Epithelial cell of esophagus (primary cell): ENCODE results near the gene RFX2.

ENCODE experiments used
- DNase-seq: peaks from one replicate; pipeline ENCODE4 v3.0.0; 2010; ENCODE audit warnings: low read depth
- H3K4me3 ChIP-seq: 2 replicates; pipeline ENCODE4 v1.5.1; 2011; ENCODE audit warnings: mild to moderate bottlenecking, low read length, control low read depth
- CTCF ChIP-seq: IDR thresholded peaks from 2 replicates; pipeline ENCODE4 v1.5.1; 2011; ENCODE audit warnings: low read depth, mild to moderate bottlenecking, low read length, control low read depth, inconsistent platforms; ENCODE audit not compliant: insufficient read depth; ENCODE audit errors: missing control alignments

RFX2 gene

GRCh38 chr19:6060600-6061375 lies 49.5 kb downstream of the RFX2 start:
- no peak for TF ChIP-seq CTCF
- no peak overlapping the region for H3K4me3 ChIP-seq
- DNase-seq = no peak

GRCh38 chr19:6059988-6060599 lies 50.2 kb downstream of the RFX2 start:
- DNase-seq = no peak
- H3K4me3 ChIP-seq = no peak overlapping the region

GRCh38 chr19:6059396-6059947 lies 50.8 kb downstream of the RFX2 start:
- no peak for DNase-seq
- no peak overlapping the region for H3K4me3 ChIP-seq
- no peak for TF ChIP-seq CTCF

More at GRCh38 chr19:6059988-6060599, 50.2 kb downstream of the RFX2 start:
- no peak for TF ChIP-seq CTCF

- DNase-seq = no peak
- H3K4me3 ChIP-seq = no peak overlapping the region
- TF ChIP-seq CTCF = no peak
Observed at GRCh38 chr19:6058518-6059201, 51.6 kb downstream of the RFX2 start.

- H3K4me3 ChIP-seq = no peak overlapping the region
- TF ChIP-seq CTCF = no peak
- no peak for DNase-seq
Observed at GRCh38 chr19:6057651-6058517, 52.4 kb downstream of the RFX2 start.
